Measurements from ENCODE around the gene MTMR10. TPM values are rescaled to one million over a fixed set of nuclear protein-coding genes. Genes with fewer than 3 reads are reported as not detected.

The MTMR10 gene
- total and polyA plus RNA-seq, 2 of the 4 experiments (the other 2 are of a cell fraction): 11.2 to 13.8 TPM

- H2BK120ac ChIP-seq (ENCODE audit: low read depth, low read length): no peak overlapping the region
- H3K9me3 ChIP-seq (ENCODE audit: control insufficient read depth, insufficient read depth, low read length): no peaks in the 10 kb centered on the region
- H4K5ac ChIP-seq (ENCODE audit: low read depth, low read length): no peak overlapping the region
- H3K4ac ChIP-seq (ENCODE audit: low read depth, low read length): no peak overlapping the region
- peaks cover 6% of the 10 kb centered on the region for H3K9me1 ChIP-seq (ENCODE audit: insufficient read depth, low read length)
- CTCF ChIA-PET: no interaction called here
- DNase-seq (no peak), ATAC-seq (ENCODE audit: low read depth) (no peak)
- no peak overlapping the region for H4K91ac ChIP-seq (ENCODE audit: insufficient read depth, low read depth, low read length)
- no peak overlapping the region for H4K8ac ChIP-seq (ENCODE audit: low read depth in 2 of 2, low read length in 2 of 2)
- H2BK15ac ChIP-seq (ENCODE audit: low read depth, low read length): no peak overlapping the region
- TF ChIP-seq RAD21 (IDR thresholded peaks at IDR 0.05; ENCODE audit: low read length) (no peak), SMC3 (IDR thresholded peaks at IDR 0.05; ENCODE audit: low read depth, low read length) (no peak), BHLHE40 (IDR thresholded peaks at IDR 0.05; ENCODE audit: low read depth, low read length) (no peak), CEBPB (IDR thresholded peaks at IDR 0.05; ENCODE audit: low read depth, low read length) (no peak), USF2 (IDR thresholded peaks at IDR 0.05; ENCODE audit: low read depth, low read length) (no peak), RCOR1 (IDR thresholded peaks at IDR 0.05; ENCODE audit: insufficient replicate concordance, low read length) (no peak), POLR2A (IDR thresholded peaks at IDR 0.05; ENCODE audit: low read depth, low read length) (no peak), CHD1 (IDR thresholded peaks at IDR 0.05; ENCODE audit: low read depth, low read length) (no peak), MAZ (IDR thresholded peaks at IDR 0.05; ENCODE audit: borderline replicate concordance, low read depth, low read length) (no peak), MAFK (IDR thresholded peaks at IDR 0.05; ENCODE audit: low read depth, low read length) (no peak), NFE2L2 (IDR thresholded peaks at IDR 0.05; ENCODE audit: low read depth, low read length) (no peak), ELK1 (IDR thresholded peaks at IDR 0.05; ENCODE audit: borderline replicate concordance, low read depth, low read length) (no peak), MXI1 (IDR thresholded peaks at IDR 0.05; ENCODE audit: borderline replicate concordance, low read depth, low read length) (no peak), FOS (IDR thresholded peaks at IDR 0.05; ENCODE audit: low read depth, low read length) (no peak), RFX5 (IDR thresholded peaks at IDR 0.05; ENCODE audit: low read depth, low read length) (no peak)
- TF ChIP-seq, protein P1, sequence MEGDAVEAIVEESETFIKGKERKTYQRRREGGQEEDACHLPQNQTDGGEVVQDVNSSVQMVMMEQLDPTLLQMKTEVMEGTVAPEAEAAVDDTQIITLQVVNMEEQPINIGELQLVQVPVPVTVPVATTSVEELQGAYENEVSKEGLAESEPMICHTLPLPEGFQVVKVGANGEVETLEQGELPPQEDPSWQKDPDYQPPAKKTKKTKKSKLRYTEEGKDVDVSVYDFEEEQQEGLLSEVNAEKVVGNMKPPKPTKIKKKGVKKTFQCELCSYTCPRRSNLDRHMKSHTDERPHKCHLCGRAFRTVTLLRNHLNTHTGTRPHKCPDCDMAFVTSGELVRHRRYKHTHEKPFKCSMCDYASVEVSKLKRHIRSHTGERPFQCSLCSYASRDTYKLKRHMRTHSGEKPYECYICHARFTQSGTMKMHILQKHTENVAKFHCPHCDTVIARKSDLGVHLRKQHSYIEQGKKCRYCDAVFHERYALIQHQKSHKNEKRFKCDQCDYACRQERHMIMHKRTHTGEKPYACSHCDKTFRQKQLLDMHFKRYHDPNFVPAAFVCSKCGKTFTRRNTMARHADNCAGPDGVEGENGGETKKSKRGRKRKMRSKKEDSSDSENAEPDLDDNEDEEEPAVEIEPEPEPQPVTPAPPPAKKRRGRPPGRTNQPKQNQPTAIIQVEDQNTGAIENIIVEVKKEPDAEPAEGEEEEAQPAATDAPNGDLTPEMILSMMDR (conservative IDR thresholded peaks at IDR 0.05; ENCODE audit: low read depth, low read length): no peak
- in situ Hi-C loops (cut with MboI; ENCODE audit: low sequenced_read_pairs): no loop called here
- POLR2A ChIA-PET (ENCODE audit: unreplicated experiment): no interaction called here
- H2BK5ac ChIP-seq (ENCODE audit: low read depth, low read length, poor library complexity, severe bottlenecking): no peak overlapping the region
- no peak overlapping the region for H3K18ac ChIP-seq (ENCODE audit: low read depth, low read length)
- BruUV-seq (replicated peaks): no TSS peak
- H3K4me3 ChIP-seq (ENCODE audit: insufficient read depth, low read depth, low read length): no peak overlapping the region
- H3K9ac ChIP-seq (ENCODE audit: low read depth, low read length): no peak overlapping the region
- no peak overlapping the region for H2AK5ac ChIP-seq (ENCODE audit: low read depth, low read length)
- no peaks in the 10 kb centered on the region for H3K4me1 ChIP-seq (ENCODE audit: control insufficient read depth, insufficient read depth, low read length)
- no peaks in the 10 kb centered on the region for H4K20me1 ChIP-seq (ENCODE audit: insufficient read depth, low read length)
- WGBS, 2 experiments (ENCODE audit: extremely low coverage in 2 of 2, insufficient read length in 1 of 2): 100% methylated on average over 2 of the region's 3 CpGs; no CpG with 5 or more reads in 1 of the 2 experiments
- no peaks in the 10 kb centered on the region for H3K27me3 ChIP-seq (ENCODE audit: control insufficient read depth, insufficient read depth, low read length)
- dilution Hi-C loops (cut with HindIII; ENCODE audit: low sequenced_read_pairs, unreplicated experiment): no loop called here
- peaks cover 15% of the 10 kb centered on the region for H3K36me3 ChIP-seq (ENCODE audit: control insufficient read depth, insufficient read depth, low read length)
- no peak overlapping the region for H2AK9ac ChIP-seq (replicated peaks; ENCODE audit: low read depth, low read length, poor library complexity)
- H3K23ac ChIP-seq (ENCODE audit: low read depth, low read length): no peak overlapping the region
- no peak overlapping the region for H2AFZ ChIP-seq (replicated peaks; ENCODE audit: low read length, poor library complexity)
- peaks cover 3 to 9% of the 10 kb centered on the region in 2 experiments; a peak in 2 of 4 replicates for H3K79me1 ChIP-seq (ENCODE audit: low read depth in 1 of 2, low read length in 2 of 2)
- no peak overlapping the region for H3K56ac ChIP-seq (ENCODE audit: extremely low read depth, insufficient read depth, low read length)
- no peak overlapping the region for H3K4me2 ChIP-seq (ENCODE audit: low read depth, low read length)
- H3K27ac ChIP-seq (ENCODE audit: insufficient read depth, low read length): no peak overlapping the region
- H3K14ac ChIP-seq (replicated peaks; ENCODE audit: low read depth, low read length): no peak overlapping the region
- no peak overlapping the region for H2BK20ac ChIP-seq (ENCODE audit: low read depth, low read length)
- intact Hi-C loops (cut with micrococcal nuclease): no loop called here
Measured at GRCh38 chr15:30962659-30963058, 28.8 kb downstream of the MTMR10 start.
